Prostate gland (tissue), 2 donors: ENCODE data around the gene DMXL2.

Source experiments
- POLR2A ChIP-seq: fragments of 450-650 bp; IDR thresholded peaks from one replicate; pipeline ENCODE4 v1.6.1; 2016; ENCODE audit warnings: antibody characterized with exemption, mild to moderate bottlenecking
- POLR2AphosphoS5 ChIP-seq: sonication (generic); formaldehyde crosslinking; IDR thresholded peaks from one replicate; pipeline ENCODE4 v1.6.1; 2017; ENCODE audit warnings: antibody characterized with exemption
- TF ChIP-seq, protein P1 (sequence below), 4 experiments: fragments of 200-600 bp in 2 of 4; fragments of 450-650 bp in 2 of 4; sonication (generic) in 2 of 4; IDR thresholded peaks; 1 replicate in 3 of 4; 2 replicates in 1 of 4; pipeline ENCODE4 v1.5.1; 2016 to 2019; ENCODE audit warnings: antibody characterized with exemption in 4 of 4, mild to moderate bottlenecking in 2 of 4, moderate library complexity in 2 of 4

DNA sequence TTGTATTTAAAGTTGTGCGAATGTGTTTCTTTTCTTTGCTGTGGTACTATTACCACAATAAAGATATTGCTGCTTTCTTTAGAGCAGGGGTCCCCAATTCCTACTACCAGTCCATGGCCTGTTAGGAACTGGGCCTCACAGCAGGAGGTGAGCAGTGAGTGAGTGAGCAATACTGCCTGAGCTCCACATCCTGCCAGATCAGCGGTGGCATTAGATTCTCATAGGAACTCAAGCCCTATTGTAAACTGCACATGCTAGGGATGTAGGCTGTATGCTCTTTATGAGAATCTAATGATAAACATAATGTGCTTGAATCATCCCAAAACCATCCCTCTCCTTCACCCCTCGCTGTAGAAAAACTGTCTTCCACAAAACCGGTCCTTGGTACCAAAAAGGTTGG lies 41.6 kb downstream of the DMXL2 start:
- TF ChIP-seq POLR2A (no peak), POLR2AphosphoS5 (no peak)
- TF ChIP-seq, protein P1, sequence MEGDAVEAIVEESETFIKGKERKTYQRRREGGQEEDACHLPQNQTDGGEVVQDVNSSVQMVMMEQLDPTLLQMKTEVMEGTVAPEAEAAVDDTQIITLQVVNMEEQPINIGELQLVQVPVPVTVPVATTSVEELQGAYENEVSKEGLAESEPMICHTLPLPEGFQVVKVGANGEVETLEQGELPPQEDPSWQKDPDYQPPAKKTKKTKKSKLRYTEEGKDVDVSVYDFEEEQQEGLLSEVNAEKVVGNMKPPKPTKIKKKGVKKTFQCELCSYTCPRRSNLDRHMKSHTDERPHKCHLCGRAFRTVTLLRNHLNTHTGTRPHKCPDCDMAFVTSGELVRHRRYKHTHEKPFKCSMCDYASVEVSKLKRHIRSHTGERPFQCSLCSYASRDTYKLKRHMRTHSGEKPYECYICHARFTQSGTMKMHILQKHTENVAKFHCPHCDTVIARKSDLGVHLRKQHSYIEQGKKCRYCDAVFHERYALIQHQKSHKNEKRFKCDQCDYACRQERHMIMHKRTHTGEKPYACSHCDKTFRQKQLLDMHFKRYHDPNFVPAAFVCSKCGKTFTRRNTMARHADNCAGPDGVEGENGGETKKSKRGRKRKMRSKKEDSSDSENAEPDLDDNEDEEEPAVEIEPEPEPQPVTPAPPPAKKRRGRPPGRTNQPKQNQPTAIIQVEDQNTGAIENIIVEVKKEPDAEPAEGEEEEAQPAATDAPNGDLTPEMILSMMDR (IDR thresholded peaks at IDR 0.05): no peak
